GM12878 (cell line): Measurements from ENCODE around the gene CLEC2L. TPM values are rescaled to one million over a fixed set of nuclear protein-coding genes. Genes with fewer than 3 reads are reported as not detected.

Source experiments
- ATAC-seq: fragments of 200-7000 bp; cut with Tn5 transposase; 3 replicates; pipeline ENCODE4 v1.9.1; 2020; ENCODE audit warnings: mild to moderate bottlenecking, moderate library complexity
- BruUV-seq: library from RNA; stranded (reverse); fragments of 400-500 nt; replicated peaks from 2 replicates; lab custom pipeline; 2021; lab: Mats Ljungman, UMichigan
- CTCF ChIA-PET: fragments of 300-600 bp; sonication (Branson Sonifier 250); formaldehyde crosslinking; extraction: SDS; loops from one replicate; lab custom pipeline; 2021; ENCODE audit warnings: inconsistent platforms; lab: Yijun Ruan, JAX
- POLR2A ChIA-PET: fragments of 350-600 bp; formaldehyde crosslinking; extraction: SDS; loops from one replicate; lab custom pipeline; 2021; ENCODE audit warnings: inconsistent platforms; lab: Charles Lee
- RAD21 ChIA-PET: fragments of 300-600 bp; sonication (Branson Sonifier 250); formaldehyde crosslinking; loops from one replicate; lab custom pipeline; 2023; ENCODE audit warnings: antibody characterized with exemption; ENCODE audit not compliant: unreplicated experiment; lab: Charles Lee
- SMC1A ChIA-PET: fragments of 300-600 bp; sonication (Branson Sonifier 250); formaldehyde crosslinking; loops from one replicate; lab custom pipeline; 2023; ENCODE audit not compliant: unreplicated experiment, uncharacterized antibody; lab: Charles Lee
- DNase-seq: peaks from one replicate; pipeline ENCODE4 v3.0.0-alpha.2; 2011; ENCODE audit warnings: low read depth, low spot score
- FAIRE-seq: peaks from 3 replicates; lab custom pipeline; 2011; peaks lifted over from hg19 to GRCh38; lab: Jason Lieb, UNC
- H2AFZ ChIP-seq: 2 replicates; pipeline ENCODE4 v1.6.0; 2011; ENCODE audit warnings: low read depth, low read length, control low read depth; ENCODE audit not compliant: control insufficient read depth
- H3K27ac ChIP-seq: 2 replicates; pipeline ENCODE4 v1.5.1; 2011; ENCODE audit warnings: control low read depth; ENCODE audit not compliant: control insufficient read depth, insufficient read depth
- H3K27me3 ChIP-seq, 2 experiments: replicated peaks in 1 of 2; 2 replicates each; pipeline versions ENCODE4 v1.6.0 to v1.6.1; 2011; ENCODE audit warnings: low read length in 1 of 2; ENCODE audit not compliant: control insufficient read depth in 2 of 2, insufficient read depth in 2 of 2
- H3K36me3 ChIP-seq, 2 experiments: 2 replicates each; pipeline ENCODE4 v1.5.1; 2011; ENCODE audit warnings: low read length in 1 of 2; ENCODE audit not compliant: control insufficient read depth in 2 of 2, insufficient read depth in 2 of 2
- H3K4me1 ChIP-seq: 2 replicates; pipeline ENCODE4 v1.6.1; 2011; ENCODE audit warnings: mild to moderate bottlenecking, low read length, moderate library complexity, mixed read lengths; ENCODE audit not compliant: control insufficient read depth, insufficient read depth
- H3K4me2 ChIP-seq: 2 replicates; pipeline ENCODE4 v1.6.0; 2011; ENCODE audit warnings: control low read depth; ENCODE audit not compliant: control insufficient read depth, insufficient read depth
- H3K4me3 ChIP-seq: fragments of 200-600 bp; sonication (generic); 2 replicates; pipeline ENCODE4 v1.5.1; 2016
- H3K79me2 ChIP-seq: 2 replicates; pipeline ENCODE4 v1.6.0; 2011; ENCODE audit warnings: low read length; ENCODE audit not compliant: control insufficient read depth, insufficient read depth
- H3K9ac ChIP-seq: 2 replicates; pipeline ENCODE4 v1.8.0; 2011; ENCODE audit warnings: low read length, control low read depth, mixed read lengths; ENCODE audit not compliant: control insufficient read depth, insufficient read depth
- H3K9me3 ChIP-seq: replicated peaks from 3 replicates; pipeline ENCODE4 v1.5.1; 2011; ENCODE audit warnings: mild to moderate bottlenecking, low read length; ENCODE audit not compliant: control insufficient read depth, insufficient read depth
- H4K20me1 ChIP-seq: 2 replicates; pipeline ENCODE4 v1.6.0; 2011; ENCODE audit not compliant: control insufficient read depth, insufficient read depth
- ATF3 ChIP-seq: IDR thresholded peaks from 2 replicates; pipeline ENCODE4 v1.6.1; 2011; ENCODE audit warnings: low read depth, mild to moderate bottlenecking, low read length, moderate library complexity, borderline replicate concordance; ENCODE audit errors: extremely low read depth
- BHLHE40 ChIP-seq, 2 experiments: fragments of 450-650 bp in 1 of 2; IDR thresholded peaks; 2 replicates each; pipeline ENCODE4 v1.6.1; 2011 to 2017; ENCODE audit warnings: low read depth in 2 of 2, borderline replicate concordance in 1 of 2, improper control_type of control experiment in 1 of 2, low read length in 1 of 2, mild to moderate bottlenecking in 1 of 2
- CREB1 ChIP-seq: IDR thresholded peaks from 2 replicates; pipeline ENCODE4 v1.6.1; 2012; ENCODE audit warnings: low read depth, mild to moderate bottlenecking, inconsistent platforms
- E2F8 ChIP-seq: fragments of 450-650 bp; IDR thresholded peaks from 2 replicates; pipeline ENCODE4 v1.6.1; 2018; ENCODE audit warnings: mild to moderate bottlenecking, low read depth, moderate library complexity; ENCODE audit not compliant: partially characterized antibody
- EGR1 ChIP-seq, 2 experiments: IDR thresholded peaks; 1 replicate in 1 of 2; 2 replicates in 1 of 2; pipeline ENCODE4 v1.6.1; 2011 to 2012; ENCODE audit warnings: low read depth in 2 of 2, low read length in 2 of 2, borderline replicate concordance in 1 of 2, mild to moderate bottlenecking in 1 of 2, moderate library complexity in 1 of 2
- HDAC2 ChIP-seq: fragments of 200-600 bp; sonication (generic); IDR thresholded peaks from 2 replicates; pipeline ENCODE4 v1.6.1; 2017
- RAD51 ChIP-seq: fragments of 450-650 bp; IDR thresholded peaks from 2 replicates; pipeline ENCODE4 v1.6.1; 2016; ENCODE audit warnings: moderate library complexity, mild to moderate bottlenecking, inconsistent platforms
- SIX5 ChIP-seq: IDR thresholded peaks from 2 replicates; pipeline ENCODE4 v1.6.1; 2011; ENCODE audit warnings: mild to moderate bottlenecking, low read depth, low read length, moderate library complexity; ENCODE audit not compliant: severe bottlenecking
- SKIL ChIP-seq: fragments of 450-650 bp; IDR thresholded peaks from 2 replicates; pipeline ENCODE4 v1.6.1; 2017; ENCODE audit warnings: mild to moderate bottlenecking, low read depth, inconsistent platforms; ENCODE audit not compliant: poor library complexity, severe bottlenecking
- ZBTB33 ChIP-seq: fragments of 450-650 bp; IDR thresholded peaks from 2 replicates; pipeline ENCODE4 v1.6.1; 2017; ENCODE audit warnings: mild to moderate bottlenecking
- ZNF274 ChIP-seq: IDR thresholded peaks from one replicate; pipeline ENCODE4 v1.8.0; 2011; ENCODE audit not compliant: insufficient read length, insufficient read depth
- WGBS: methylation state at CpG from one replicate; pipeline ENCODE4 v1.1.6; 2016; ENCODE audit warnings: low lambda C conversion rate; ENCODE audit not compliant: insufficient replicate concordance, insufficient coverage; ENCODE audit errors: missing lambda C conversion rate; 5-methylcytosine and 5-hydroxymethylcytosine counted together
- in situ Hi-C: fragments of 300-500 bp; cut with MboI; formaldehyde crosslinking; loops from 9 replicates; pipeline ENCODE4 v1.14.3; 2018; ENCODE audit warnings: mixed read lengths
- intact Hi-C: fragments of 100-400 bp; cut with micrococcal nuclease; formaldehyde crosslinking; loops from one replicate; pipeline ENCODE4 v1.14.2; 2022; ENCODE audit not compliant: unreplicated experiment
- polyA plus RNA-seq, 11 experiments: library from polyadenylated mRNA; depleted of rRNA in 4 of 11; unstranded in 6 of 11; stranded (reverse) in 5 of 11; fragments of >200 nt; fragmentation: Nextera tagmentation in 4 of 11; fragmentation: Illumina TruSeq in 1 of 11; extraction: Ambion mirVana in 4 of 11; extraction: Trizol in 1 of 11; gene quantifications; 1 replicate in 1 of 11; 2 replicates in 10 of 11; pipeline versions ENCODE4 v1.2.1 to v1.2.3, GENCODE V29; 2011 to 2016; ENCODE audit warnings: inconsistent platforms in 2 of 11, missing spikeins in 2 of 11, low read depth in 1 of 11
- total RNA-seq, 4 experiments: library from RNA; depleted of rRNA in 3 of 4; stranded (reverse); fragments of >200 nt in 3 of 4; fragmentation: Illumina TruSeq in 1 of 4; extraction: Trizol in 1 of 4; gene quantifications; 2 replicates each; pipeline versions ENCODE4 v1.2.1 to v1.2.3, GENCODE V29; 2013 to 2021

Gene CLEC2L
- total and polyA plus RNA-seq, 10 of the 15 experiments (the other 5 are each of a cell fraction or from before 2014, with no cell fraction given): not detected

GRCh38 chr7:139495580-139496125 lies 27.8 kb upstream of the CLEC2L start:
- Histone ChIP-seq H3K79me2 (no peaks in the 10 kb centered on the region), H3K4me1 (peaks cover 24% of the 10 kb centered on the region), H4K20me1 (no peaks in the 10 kb centered on the region), H3K4me3 (0 out of 2 replicates have a peak overlapping the region, but pooled peaks have one; percentile 28), H3K9me3 (peaks cover 8% of the 10 kb centered on the region; the same call in 2 of the 3 replicates), H3K27ac (peak overlapping the region; percentile 84), H2AFZ (no peak overlapping the region), H3K36me3 (no peaks in the 10 kb centered on the region), H3K27me3 (no peaks in the 10 kb centered on the region), H3K9ac (no peak overlapping the region), H3K4me2 (peak overlapping the region; percentile 88)
- ChIA-PET POLR2A (no interaction called here), CTCF (interaction anchor here (0.6 to 2.6 kb wide), 4 partner anchors 58 to 125 kb away, joined by 3 to 15 read pairs (median 3); no protein-coding TSS in a partner anchor), RAD21 (interaction anchor here (0.6 kb wide), 1 partner anchor 276 kb away, joined by 3 read pairs; no protein-coding TSS in a partner anchor), SMC1A (interaction anchor here (0.9 to 1.0 kb wide), 3 partner anchors 9 to 61 kb away, joined by 3 to 6 read pairs (median 3); no protein-coding TSS in a partner anchor)
- WGBS: 88% methylated on average over 8 of the region's 8 CpGs
- ATAC-seq (peak; percentile 9), DNase-seq (no peak), FAIRE-seq (no peak)
- intact Hi-C loops: loop anchor here (5.0 kb wide), 1 partner anchor 63 kb away; no protein-coding TSS in a partner anchor
- BruUV-seq: no TSS peak
- in situ Hi-C loops: no loop called here
- TF ChIP-seq SIX5 (no peak), HDAC2 (no peak), SKIL (no peak), E2F8 (no peak), ZNF274 (no peak), ATF3 (no peak), CREB1 (no peak), RAD51 (no peak), ZBTB33 (no peak), BHLHE40 (IDR thresholded peaks at IDR 0.05; ENCODE audit: borderline replicate concordance in 1 of 2, low read depth in 2 of 2, low read length in 1 of 2) (no peak), EGR1 (IDR thresholded peaks at IDR 0.05; ENCODE audit: borderline replicate concordance in 1 of 2, low read depth in 2 of 2, low read length in 2 of 2) (no peak)
